Activated T-helper 2 cell treated with anti-CD3 and anti-CD28 coated beads, Interferon-gamma antibody, Interleukin-2, Interleukin-4, amounts not matched to agents 10 μg/mL and 5 μg/mL and 100 μg/mL, durations not matched to agents 14 hours and 24 hours and 36 hours (primary cell): Measurements from ENCODE around the gene AEBP1. TPM values are rescaled to one million over a fixed set of nuclear protein-coding genes. Genes with fewer than 3 reads are reported as not detected.
"Not testable (repeated sequence)": the region's sequence is repeated elsewhere in the genome, so short reads cannot be mapped to it uniquely, and the experiment has no call there.

Experiments used
- DNase-seq: peaks from one replicate; pipeline ENCODE4 v3.0.0; 2021; ENCODE audit warnings: low spot score
- H3K27ac Mint-ChIP-seq: one replicate; pipeline ENCODE4 v1.8.0; 2021; ENCODE audit warnings: mixed read lengths
- H3K27me3 Mint-ChIP-seq: one replicate; pipeline ENCODE4 v1.8.0; 2021; ENCODE audit warnings: low read depth, mixed read lengths
- H3K36me3 Mint-ChIP-seq: one replicate; pipeline ENCODE4 v1.8.0; 2021; ENCODE audit warnings: low read depth, mixed read lengths
- H3K4me1 Mint-ChIP-seq: one replicate; pipeline ENCODE4 v1.8.0; 2021; ENCODE audit warnings: low read depth, mixed read lengths
- H3K4me3 Mint-ChIP-seq: one replicate; pipeline ENCODE4 v1.8.0; 2021; ENCODE audit warnings: low read depth, mild to moderate bottlenecking, moderate library complexity, mixed read lengths
- H3K9me3 Mint-ChIP-seq: one replicate; pipeline ENCODE4 v1.8.0; 2021; ENCODE audit warnings: mixed read lengths
- intact Hi-C: fragments of 100-400 bp; cut with micrococcal nuclease; formaldehyde crosslinking; loops from one replicate; pipeline ENCODE4 v1.15.1; 2023
- total RNA-seq: library from RNA; stranded (reverse); gene quantifications from 2 replicates; pipeline ENCODE4 v1.2.3, GENCODE V29; 2022

Gene AEBP1
- total RNA-seq, 1 donor from 2014 or later, result 38.7 TPM

DNA sequence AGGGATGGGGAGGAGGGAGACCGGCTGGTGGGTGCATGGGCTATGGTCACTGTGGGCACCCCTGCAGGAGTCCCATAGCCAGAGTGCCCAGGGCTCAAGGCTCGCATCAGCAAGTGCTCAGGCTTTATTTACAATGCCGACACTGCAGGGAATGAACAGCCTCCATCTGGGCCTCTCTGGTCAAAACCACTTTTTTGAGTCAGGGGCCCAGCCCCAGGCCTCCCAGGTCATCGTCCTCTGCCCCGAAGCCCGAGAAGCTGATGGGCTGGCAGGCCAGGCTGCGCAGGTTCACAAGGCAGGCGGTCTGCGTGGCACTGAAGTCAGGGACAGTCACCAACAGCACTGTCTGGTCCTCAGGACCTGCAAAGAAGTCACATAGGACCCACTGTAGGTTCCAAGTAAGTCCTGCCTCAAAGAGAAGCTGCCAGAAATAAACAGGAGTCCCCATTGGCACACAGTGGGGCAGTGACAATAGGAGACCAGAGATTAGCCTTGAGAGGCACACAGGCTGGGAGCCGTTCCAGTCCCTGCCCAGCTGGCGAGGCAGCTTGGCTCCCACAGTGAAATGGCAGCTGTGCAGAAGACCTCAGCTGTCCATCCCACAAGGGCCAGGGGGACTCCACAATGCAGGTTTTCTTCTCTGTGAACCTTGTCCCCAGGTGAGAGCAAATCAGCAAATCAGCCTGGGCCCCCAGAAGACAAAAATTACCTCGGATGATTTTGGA, 10.6 kb downstream of the AEBP1 start:
- Mint-ChIP-seq H3K4me1 (peaks cover 3% of the 10 kb centered on the region), H3K9me3 (no peaks in the 10 kb centered on the region), H3K36me3 (peaks cover 59% of the 10 kb centered on the region), H3K27me3 (no peaks in the 10 kb centered on the region), H3K27ac (no peak overlapping the region), H3K4me3 (no peak overlapping the region)
- intact Hi-C loops, result no loop called here
- DNase-seq, result no peak

DNA sequence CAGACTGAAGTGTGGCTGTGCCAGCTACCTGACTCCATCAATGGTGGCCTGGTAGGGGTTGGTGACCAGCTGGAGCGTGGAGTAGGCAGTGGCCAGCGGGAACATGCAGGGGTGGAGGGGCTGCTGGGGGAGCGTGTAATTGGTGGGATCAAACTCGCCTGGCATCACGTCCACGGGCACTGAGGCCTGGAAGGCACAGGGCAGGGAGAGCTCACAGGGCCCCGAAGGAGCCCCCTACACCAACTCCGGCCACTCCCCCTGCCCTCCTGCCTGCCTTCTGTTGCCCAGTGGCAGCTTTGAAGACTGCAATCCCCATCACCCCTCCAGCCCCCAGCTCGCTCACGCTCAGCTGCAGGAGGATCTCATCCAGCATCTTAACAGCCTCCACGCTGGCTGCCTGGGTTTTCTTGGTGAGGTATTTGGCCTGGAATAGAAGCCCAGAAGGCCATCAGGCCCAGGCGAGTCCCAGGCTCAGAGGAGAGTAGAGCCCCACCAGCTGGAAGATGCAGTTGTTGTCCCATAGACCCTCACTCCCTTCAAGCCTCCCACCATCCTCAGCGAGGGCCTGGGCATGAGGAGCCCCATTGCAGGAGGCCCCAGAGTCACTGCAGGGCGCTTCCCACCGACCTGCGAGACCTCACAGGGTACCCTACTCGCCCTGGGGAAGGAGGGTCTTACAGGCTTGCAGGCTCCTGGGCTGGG, 12.1 kb downstream of the AEBP1 start:
- intact Hi-C loops, result no loop called here
- Mint-ChIP-seq H3K4me1 (peaks cover 13% of the 10 kb centered on the region), H3K36me3 (peaks cover 74% of the 10 kb centered on the region), H3K27me3 (no peaks in the 10 kb centered on the region), H3K4me3 (no peak overlapping the region), H3K9me3 (no peaks in the 10 kb centered on the region), H3K27ac (no peak overlapping the region)
- DNase-seq, result no peak

DNA sequence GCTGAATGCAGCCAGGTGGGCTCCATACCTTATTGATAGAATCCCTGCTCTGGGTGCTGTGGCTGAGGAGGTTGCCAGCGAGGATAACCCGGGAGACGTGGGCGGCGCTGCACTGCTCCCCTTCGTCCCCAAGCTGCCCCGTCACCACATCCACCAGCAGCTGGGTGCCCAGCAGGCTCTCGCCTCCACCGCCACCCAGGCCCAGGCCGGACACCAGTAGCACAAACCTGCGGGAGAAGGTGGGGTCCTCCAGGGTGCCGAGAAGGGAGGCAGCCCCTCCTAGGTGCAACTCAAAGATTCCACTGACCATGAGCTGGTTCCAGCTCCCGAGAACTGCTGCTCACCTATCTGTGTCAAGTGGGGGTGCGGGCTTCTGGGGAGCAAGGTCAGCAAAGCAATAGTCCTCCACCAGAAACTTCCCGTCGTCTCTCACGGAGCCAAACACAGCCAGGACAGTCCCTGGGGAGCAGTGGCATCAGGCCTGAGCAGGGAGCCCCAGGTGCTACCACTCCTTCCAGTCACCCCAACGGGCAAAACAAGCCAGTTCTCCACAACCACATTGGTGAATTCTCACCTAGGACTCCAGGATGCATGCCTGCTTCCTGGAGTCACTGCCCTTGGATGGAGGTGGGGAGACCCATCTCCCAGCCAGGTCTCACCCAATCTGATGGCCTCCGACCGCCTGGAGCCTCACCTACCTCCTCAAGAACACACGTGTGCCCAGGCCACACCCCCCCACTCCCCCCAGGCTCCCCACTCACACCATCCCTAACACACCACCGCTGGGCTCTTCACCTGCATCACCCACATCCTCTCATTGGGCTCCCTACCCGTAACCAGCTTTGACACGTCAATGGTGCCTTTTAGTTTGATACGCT, 12.9 kb downstream of the AEBP1 start:
- H3K36me3 Mint-ChIP-seq, result peaks cover 74% of the 10 kb centered on the region
- H3K4me3 Mint-ChIP-seq, result no peak overlapping the region
- intact Hi-C loops, result no loop called here
- H3K27ac Mint-ChIP-seq, result no peak overlapping the region
- H3K9me3 Mint-ChIP-seq, result no peaks in the 10 kb centered on the region
- no peak for DNase-seq
- H3K27me3 Mint-ChIP-seq, result no peaks in the 10 kb centered on the region
- H3K4me1 Mint-ChIP-seq, result peaks cover 20% of the 10 kb centered on the region

DNA sequence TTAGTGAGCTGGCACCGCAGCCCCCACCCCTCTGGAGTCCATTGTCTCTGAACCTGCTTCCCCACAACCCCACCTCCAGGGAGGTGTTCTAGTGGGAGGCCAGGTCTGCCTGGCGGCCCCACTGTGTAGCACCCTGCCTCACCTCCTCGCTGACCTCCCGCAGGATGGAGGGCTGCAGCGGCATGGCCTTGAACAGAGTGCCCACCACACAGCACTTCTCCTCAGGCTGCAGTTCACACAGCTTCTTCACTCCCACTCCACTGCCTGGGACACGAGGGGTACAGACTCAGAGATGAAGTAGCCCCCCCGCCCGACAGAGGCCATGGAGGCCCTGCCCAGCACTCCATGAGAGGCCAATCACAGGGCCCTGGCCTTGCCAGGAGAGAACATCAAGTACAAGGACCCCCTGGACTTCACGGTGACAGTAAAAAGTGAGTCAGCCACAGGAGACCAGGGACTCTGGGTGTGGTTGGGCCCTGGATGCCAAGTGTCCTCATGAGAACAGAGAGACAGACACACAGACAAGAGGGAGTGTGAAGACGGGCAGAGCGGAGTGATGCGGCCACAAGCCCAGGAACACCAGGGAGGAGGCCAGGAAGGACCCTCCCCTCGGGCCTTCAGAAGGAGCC, 13.8 kb downstream of the AEBP1 start:
- intact Hi-C loops, result no loop called here
- no peak for DNase-seq

DNA sequence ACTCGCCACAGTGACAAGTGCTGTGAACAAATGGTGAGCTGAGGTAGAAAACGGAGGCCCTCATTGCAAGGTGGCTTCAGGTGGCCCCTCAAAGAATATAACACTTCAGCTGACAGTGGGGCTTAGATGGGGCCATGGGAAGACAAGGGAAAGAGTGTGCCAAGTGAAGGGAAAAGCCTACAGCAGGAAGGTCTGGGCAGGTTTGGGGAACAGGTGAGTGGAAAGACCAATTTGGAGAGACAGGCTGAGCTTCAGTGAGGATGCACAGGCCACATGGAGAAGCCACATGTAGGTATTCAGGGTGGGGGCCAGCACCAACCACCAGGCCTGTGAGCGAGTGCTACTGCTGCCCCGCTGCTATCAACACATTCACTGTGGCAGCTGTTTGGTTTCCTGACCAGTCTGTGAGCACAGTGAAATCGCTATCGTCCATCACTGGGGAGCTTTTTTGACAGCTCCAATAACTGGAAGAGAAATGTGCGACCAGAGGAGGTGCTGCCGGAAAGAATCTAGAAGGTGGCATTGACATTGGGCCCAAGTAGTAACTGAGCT, 15.8 kb downstream of the AEBP1 start:
- no peaks in the 10 kb centered on the region for H3K9me3 Mint-ChIP-seq
- H3K27ac Mint-ChIP-seq, result no peak overlapping the region
- no peak for DNase-seq
- H3K27me3 Mint-ChIP-seq, result peaks cover 2% of the 10 kb centered on the region
- H3K4me3 Mint-ChIP-seq, result no peak overlapping the region
- peaks cover 58% of the 10 kb centered on the region for H3K36me3 Mint-ChIP-seq
- intact Hi-C loops, result no loop called here
- peaks cover 31% of the 10 kb centered on the region for H3K4me1 Mint-ChIP-seq

More for the DNA sequence above, 13.8 kb downstream of the AEBP1 start:
- Mint-ChIP-seq H3K27ac (no peak overlapping the region), H3K4me3 (peak overlapping the region; percentile 2), H3K36me3 (peaks cover 73% of the 10 kb centered on the region), H3K27me3 (no peaks in the 10 kb centered on the region), H3K9me3 (no peaks in the 10 kb centered on the region), H3K4me1 (peaks cover 28% of the 10 kb centered on the region)

DNA sequence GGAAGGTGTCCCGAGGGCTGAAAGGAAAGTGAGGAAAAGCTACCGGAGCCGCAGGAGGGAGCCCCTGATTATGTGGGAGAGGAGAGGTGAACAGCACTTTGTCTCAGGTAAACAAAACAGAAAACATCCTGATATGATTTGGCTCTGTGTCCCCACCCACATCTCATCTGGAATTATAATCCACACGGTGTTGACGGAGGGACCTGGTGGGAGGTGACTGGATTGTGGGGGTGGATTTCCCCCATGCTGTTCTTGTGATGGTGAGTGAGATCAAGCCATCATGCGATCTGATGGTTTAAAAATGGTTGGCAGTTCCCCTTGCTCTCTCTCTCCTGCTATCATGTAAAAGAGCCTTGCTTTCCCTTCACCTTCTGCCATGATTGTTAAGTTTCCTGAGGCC, 16.2 kb downstream of the AEBP1 start:
- no peak for DNase-seq
- Mint-ChIP-seq H3K27ac (no peak overlapping the region), H3K36me3 (peaks cover 55% of the 10 kb centered on the region), H3K4me1 (peaks cover 31% of the 10 kb centered on the region), H3K9me3 (no peaks in the 10 kb centered on the region), H3K4me3 (no peak overlapping the region), H3K27me3 (peaks cover 2% of the 10 kb centered on the region)
- intact Hi-C loops, result no loop called here

DNA sequence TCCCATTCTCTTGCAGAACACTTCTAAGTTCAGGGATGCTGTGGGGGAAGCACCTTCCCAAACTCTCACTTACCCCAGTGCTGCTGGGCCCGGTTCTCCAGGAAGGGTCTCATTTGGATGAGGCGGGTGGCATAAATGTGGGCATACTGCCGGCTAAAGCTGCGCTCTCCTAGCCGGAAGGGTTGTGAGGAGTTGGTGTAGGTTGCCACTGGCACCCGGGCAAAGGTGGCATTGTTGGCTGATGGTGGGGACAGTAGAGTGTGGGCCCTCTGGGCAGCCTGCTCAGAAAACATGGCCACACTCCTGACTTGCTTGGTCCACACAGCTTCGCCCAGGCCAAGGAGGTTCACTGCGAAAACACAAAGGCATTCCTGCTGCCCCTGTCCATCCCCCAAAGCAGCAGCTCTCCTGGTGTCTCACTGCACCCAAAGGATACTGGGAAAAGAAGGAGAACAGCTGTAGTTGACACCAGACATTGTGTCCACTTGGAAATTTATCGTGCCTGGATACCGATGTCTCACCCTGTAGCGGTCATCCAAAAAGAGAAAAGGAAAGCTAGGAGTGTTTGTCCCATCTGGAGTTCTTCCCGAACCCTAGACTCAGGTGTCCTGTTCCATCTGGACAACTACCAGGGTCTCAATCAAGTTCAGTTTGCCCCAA, 17.7 kb downstream of the AEBP1 start:
- Mint-ChIP-seq H3K27me3 (peaks cover 6% of the 10 kb centered on the region), H3K27ac (peak overlapping the region; percentile 62), H3K36me3 (peaks cover 48% of the 10 kb centered on the region), H3K4me1 (peaks cover 31% of the 10 kb centered on the region), H3K9me3 (no peaks in the 10 kb centered on the region), H3K4me3 (peak overlapping the region; percentile 86)
- no peak for DNase-seq
- intact Hi-C loops, result no loop called here

DNA sequence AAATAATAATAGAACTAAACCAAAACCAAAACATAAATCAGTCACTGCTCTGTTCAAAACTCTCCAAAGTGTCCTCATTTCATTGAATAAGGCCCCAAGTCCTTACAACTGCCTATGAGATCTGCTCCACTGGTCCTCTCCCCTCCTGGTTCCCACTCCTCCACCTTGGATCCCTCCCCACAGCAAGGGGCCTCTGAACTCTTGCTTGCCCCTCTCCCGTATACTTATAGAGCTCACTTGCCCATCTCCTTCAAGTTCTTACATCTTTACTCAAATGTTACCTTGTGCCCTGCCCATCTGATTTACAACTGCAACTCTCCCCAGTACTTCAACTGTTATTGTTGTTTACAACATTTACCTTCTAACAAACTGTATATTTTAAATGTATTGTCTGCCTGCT, 18.4 kb downstream of the AEBP1 start:
- Mint-ChIP-seq H3K4me3 (peak overlapping the region; percentile 86), H3K27ac (peak overlapping the region; percentile 62), H3K4me1 (peaks cover 31% of the 10 kb centered on the region), H3K9me3 (peaks cover 3% of the 10 kb centered on the region), H3K27me3 (peaks cover 10% of the 10 kb centered on the region), H3K36me3 (peaks cover 41% of the 10 kb centered on the region)
- DNase-seq, result no peak
- intact Hi-C loops, result no loop called here

DNA sequence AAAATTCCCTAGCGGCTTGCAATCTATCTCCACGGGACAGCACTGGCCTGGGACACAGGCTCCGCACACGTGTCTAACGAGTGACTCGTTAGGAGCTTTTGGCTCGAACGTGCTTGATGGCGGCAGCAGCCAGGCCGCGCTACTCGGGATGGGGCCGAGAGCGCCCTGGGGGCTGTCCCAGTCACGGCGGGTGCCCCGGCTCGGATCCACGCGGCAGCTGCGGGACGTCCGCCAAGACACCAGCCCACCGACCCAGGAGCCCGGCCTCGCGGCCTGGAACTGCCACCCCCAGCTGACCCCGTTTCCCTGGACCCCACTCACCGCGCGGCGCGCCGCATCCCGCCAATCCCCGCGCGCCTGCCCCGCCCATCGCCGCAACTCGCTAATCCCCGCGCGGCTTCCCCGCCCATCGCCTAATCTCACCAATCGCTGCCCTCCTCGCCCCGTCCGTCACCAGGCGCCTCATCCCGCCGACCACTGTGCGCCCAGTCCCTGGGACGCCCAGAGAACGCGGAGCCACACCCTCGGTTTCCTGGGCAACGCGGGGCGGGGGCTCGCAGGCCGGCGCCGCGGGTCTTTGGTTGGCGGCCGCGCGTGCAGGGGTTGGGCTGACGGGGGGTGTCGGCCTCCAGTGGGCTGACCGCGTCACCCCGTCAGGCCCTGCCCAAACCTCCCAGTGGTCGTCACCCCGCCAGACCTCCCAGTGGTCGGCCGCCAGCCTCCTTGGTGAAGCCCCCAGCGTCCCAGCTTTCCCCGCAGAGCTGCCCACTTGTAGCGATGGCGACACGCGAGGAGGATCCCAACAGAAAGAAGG, 19.3 kb downstream of the AEBP1 start, which contains the start of gene POLD2:
TSS of gene POLD2 (minus strand) at position 359 of the 814 bp plus-strand sequence. CDS start 1,495 bp downstream, outside the sequence.
- H3K27ac Mint-ChIP-seq, result peak within 1 kb of the TSS; percentile 81
- peaks cover 31% of the 10 kb centered on the region for H3K4me1 Mint-ChIP-seq
- H3K36me3 Mint-ChIP-seq, result peaks cover 34% of the 10 kb centered on the region
- H3K27me3 Mint-ChIP-seq, result peaks cover 15% of the 10 kb centered on the region
- H3K4me3 Mint-ChIP-seq, result peak within 1 kb of the TSS; percentile 86
- intact Hi-C loops, result loop anchor here (1.0 kb wide), 2 partner anchors 23 to 41 kb away; partner anchors contain the start of gene POLM
- peak; percentile 98 for DNase-seq
- peaks cover 6% of the 10 kb centered on the region for H3K9me3 Mint-ChIP-seq

DNA sequence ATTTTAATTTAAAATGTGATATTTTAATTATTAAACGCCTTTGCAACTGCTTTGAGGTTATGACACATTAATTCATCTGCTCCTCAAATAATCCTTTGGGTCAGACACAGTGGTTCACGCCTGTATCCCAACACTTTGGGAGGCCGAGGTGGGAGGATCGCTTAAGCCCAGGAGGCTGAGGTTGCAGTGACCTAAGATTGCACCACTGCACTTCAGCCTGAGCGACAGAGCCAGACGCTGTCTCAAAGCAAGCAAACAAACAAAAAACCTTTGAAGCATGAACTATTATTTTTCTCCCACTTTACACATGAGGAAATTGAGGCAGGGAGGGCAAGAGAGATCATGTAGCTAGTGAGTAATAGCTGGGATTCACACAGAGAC, 20.7 kb downstream of the AEBP1 start:
- Mint-ChIP-seq H3K9me3 (peaks cover 6% of the 10 kb centered on the region), H3K4me3 (no peak overlapping the region), H3K27ac (no peak overlapping the region), H3K27me3 (peaks cover 15% of the 10 kb centered on the region), H3K4me1 (peaks cover 27% of the 10 kb centered on the region), H3K36me3 (peaks cover 21% of the 10 kb centered on the region)
- intact Hi-C loops, result loop anchor here (5.0 kb wide), 1 partner anchor 77 kb away; the partner anchor contains the start of gene YKT6
- DNase-seq, result no peak

DNA sequence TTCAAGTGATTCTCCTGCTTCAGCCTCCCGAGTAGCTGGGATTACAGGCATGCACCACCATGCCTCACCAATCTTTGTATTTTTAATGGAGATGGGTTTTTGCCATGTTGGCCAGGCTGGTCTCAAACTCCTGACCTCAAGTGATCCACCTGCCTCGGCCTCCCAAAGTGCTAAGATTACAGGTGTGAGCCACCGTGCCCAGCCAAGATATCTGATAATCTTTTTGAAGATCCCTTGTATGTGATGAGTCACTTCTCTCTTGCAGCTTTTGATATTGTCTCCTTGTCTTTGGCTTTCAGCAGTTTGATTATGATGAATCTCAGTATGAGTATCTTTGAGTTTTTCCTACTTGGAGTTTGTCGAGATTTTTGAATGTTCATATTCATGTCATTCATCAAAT, 22.4 kb downstream of the AEBP1 start:
- not testable (repeated sequence) for H3K9me3 Mint-ChIP-seq, H3K4me3 Mint-ChIP-seq, H3K36me3 Mint-ChIP-seq, H3K27ac Mint-ChIP-seq, DNase-seq
- Mint-ChIP-seq H3K27me3 (peaks cover 15% of the 10 kb centered on the region), H3K4me1 (peaks cover 18% of the 10 kb centered on the region)
- intact Hi-C loops, result loop anchor here (5.0 kb wide), 1 partner anchor 76 kb away; the partner anchor contains the start of gene YKT6
